Femur (tissue), 1 donor: ENCODE data around the gene CD226.
"Not testable (repeated sequence)": the region's sequence is repeated elsewhere in the genome, so short reads cannot be mapped to it uniquely, and the experiment has no call there.

ENCODE experiments used
- DNase-seq: peaks from one replicate; pipeline ENCODE4 v3.0.0-alpha.2; 2017

Gene CD226

GRCh38 chr18:69865776-69866175 lies 81.9 kb downstream of the CD226 start:
- DNase-seq = no peak

- not testable (repeated sequence) for DNase-seq
Observed at GRCh38 chr18:69864802-69865201, 82.9 kb downstream of the CD226 start.

GRCh38 chr18:69858897-69859296 lies 88.8 kb downstream of the CD226 start:
- no peak for DNase-seq

- DNase-seq = no peak
Observed at GRCh38 chr18:69854455-69854854, 93.2 kb downstream of the CD226 start.

GRCh38 chr18:69853051-69853450 lies 94.6 kb downstream of the CD226 start:
- DNase-seq = no peak

GRCh38 chr18:69845593-69846506 lies 101.8 kb downstream of the CD226 start:
- DNase-seq = no peak

GRCh38 chr18:69844656-69845055 lies 103.0 kb downstream of the CD226 start:
- no peak for DNase-seq

GRCh38 chr18:69843015-69843414 lies 104.7 kb downstream of the CD226 start:
- DNase-seq = no peak

GRCh38 chr18:69841117-69841516 lies 106.6 kb downstream of the CD226 start:
- DNase-seq = no peak

- DNase-seq = no peak
Observed at GRCh38 chr18:69840445-69840844, 107.2 kb downstream of the CD226 start.

- DNase-seq = no peak
Observed at GRCh38 chr18:69840001-69840400, 107.7 kb downstream of the CD226 start.

- no peak for DNase-seq
Observed at GRCh38 chr18:69839497-69839896, 108.2 kb downstream of the CD226 start.

- DNase-seq = no peak
Observed at GRCh38 chr18:69838620-69839411, 108.9 kb downstream of the CD226 start.

GRCh38 chr18:69838003-69838402 lies 109.7 kb downstream of the CD226 start:
- DNase-seq = no peak

- DNase-seq = not testable (repeated sequence)
Observed at GRCh38 chr18:69834980-69835379, 112.7 kb downstream of the CD226 start.

GRCh38 chr18:69830189-69830588 lies 117.5 kb downstream of the CD226 start:
- DNase-seq = no peak

- no peak for DNase-seq
Observed at GRCh38 chr18:69820538-69820937, 127.1 kb downstream of the CD226 start.

GRCh38 chr18:69819460-69819859 lies 128.2 kb downstream of the CD226 start:
- DNase-seq = no peak

- DNase-seq = no peak
Observed at GRCh38 chr18:69817335-69817940, 130.2 kb downstream of the CD226 start.

- DNase-seq = no peak
Observed at GRCh38 chr18:69814861-69815385, 132.8 kb downstream of the CD226 start.

- DNase-seq = no peak
Observed at GRCh38 chr18:69813559-69813958, 134.1 kb downstream of the CD226 start.

- DNase-seq = no peak
Observed at GRCh38 chr18:69808399-69808798, 139.3 kb downstream of the CD226 start.
